ENCODE measurements around the gene GLIS2.

DNA sequence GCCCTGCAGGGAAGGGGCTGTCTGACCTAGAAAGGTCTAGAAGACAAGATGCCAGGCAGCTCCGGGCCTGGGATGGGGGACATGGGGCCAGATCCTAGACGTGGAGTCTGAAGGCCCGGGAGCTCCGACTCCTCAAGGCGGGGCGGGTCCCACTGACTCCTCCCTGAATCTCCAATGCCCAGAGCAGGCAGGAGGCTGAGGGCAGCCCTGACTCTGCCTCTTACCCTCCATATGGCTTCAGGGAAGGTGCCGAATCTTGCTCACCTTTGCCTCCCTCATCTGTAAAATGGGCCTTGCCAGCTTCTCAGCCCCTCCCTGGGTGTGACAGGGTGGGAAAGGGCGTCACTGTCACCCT lies 70.6 kb downstream of the GLIS2 start:
- TF ChIP-seq EZH2 (IDR thresholded peaks at IDR 0.05) (no peak), CTCF (IDR thresholded peaks at IDR 0.05 in 2 of 3, conservative IDR thresholded peaks at IDR 0.05 in 1 of 3; ENCODE audit: borderline replicate concordance in 1 of 3, insufficient read depth in 1 of 3, low read depth in 2 of 3, low read length in 2 of 3) (no peak), YY1 (IDR thresholded peaks at IDR 0.05; ENCODE audit: extremely low read depth, insufficient replicate concordance, low read depth, low read length) (no peak), ZNF274 (IDR thresholded peaks at IDR 0.05; ENCODE audit: low read depth, low read length) (no peak), JUND (IDR thresholded peaks at IDR 0.05) (no peak), SRF (IDR thresholded peaks at IDR 0.05; ENCODE audit: low read depth) (no peak), POLR2A (IDR thresholded peaks at IDR 0.05; ENCODE audit: borderline replicate concordance, extremely low read depth, insufficient read depth, insufficient read length) (no peak), EZH2phosphoT487 (IDR thresholded peaks at IDR 0.05; ENCODE audit: borderline replicate concordance) (no peak), TCF7L2 (IDR thresholded peaks at IDR 0.05; ENCODE audit: borderline replicate concordance, extremely low read depth, insufficient read depth, insufficient read length) (no peak), FOSL1 (IDR thresholded peaks at IDR 0.05; ENCODE audit: low read depth) (no peak), POLR2AphosphoS5 (IDR thresholded peaks at IDR 0.05; ENCODE audit: low read depth, low read length) (no peak), RAD21 (IDR thresholded peaks at IDR 0.05; ENCODE audit: low read depth) (no peak), SIN3A (IDR thresholded peaks at IDR 0.05; ENCODE audit: low read depth) (no peak)
- TF ChIP-seq, protein P1, sequence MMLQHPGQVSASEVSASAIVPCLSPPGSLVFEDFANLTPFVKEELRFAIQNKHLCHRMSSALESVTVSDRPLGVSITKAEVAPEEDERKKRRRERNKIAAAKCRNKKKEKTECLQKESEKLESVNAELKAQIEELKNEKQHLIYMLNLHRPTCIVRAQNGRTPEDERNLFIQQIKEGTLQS (IDR thresholded peaks at IDR 0.05) = no peak
